A673 (cell line): Measurements from ENCODE around the gene OR6K3. TPM values are rescaled to one million over a fixed set of nuclear protein-coding genes. Genes with fewer than 3 reads are reported as not detected.

ENCODE experiments used
- BruUV-seq: library from RNA; stranded (reverse); fragments of 400-500 nt; replicated peaks from 2 replicates; lab custom pipeline; 2021; lab: Mats Ljungman, UMichigan
- CTCF ChIA-PET: fragments of 300-600 bp; sonication (Branson Sonifier 250); formaldehyde crosslinking; loops from one replicate; lab custom pipeline; 2022; ENCODE audit warnings: antibody characterized with exemption; lab: Charles Lee
- POLR2A ChIA-PET: fragments of 300-600 bp; sonication (Branson Sonifier 250); formaldehyde crosslinking; loops from one replicate; lab custom pipeline; 2022; ENCODE audit warnings: antibody characterized with exemption; ENCODE audit not compliant: low non-redundant PET; lab: Charles Lee
- DNase-seq: peaks from one replicate; pipeline ENCODE4 v3.0.0-alpha.2; 2015; ENCODE audit warnings: low spot score
- H3K27ac ChIP-seq: fragments of 200-600 bp; sonication (generic); 2 replicates; pipeline ENCODE4 v1.5.1; 2016; ENCODE audit warnings: mixed run types, low read depth, mild to moderate bottlenecking, mixed read lengths, antibody characterized with exemption, low read length; ENCODE audit not compliant: poor library complexity, severe bottlenecking
- H3K27me3 ChIP-seq: fragments of 200-600 bp; sonication (generic); replicated peaks from 2 replicates; pipeline ENCODE4 v1.6.1; 2017; ENCODE audit warnings: mixed run types, low read depth, mild to moderate bottlenecking, mixed read lengths, antibody characterized with exemption, low read length; ENCODE audit not compliant: insufficient read depth, poor library complexity
- H3K36me3 ChIP-seq: fragments of 200-600 bp; sonication (generic); 2 replicates; pipeline ENCODE4 v1.6.1; 2016; ENCODE audit warnings: mixed run types, mild to moderate bottlenecking, mixed read lengths, antibody characterized with exemption, low read length; ENCODE audit not compliant: insufficient read depth, poor library complexity, severe bottlenecking
- H3K4me1 ChIP-seq: fragments of 200-600 bp; sonication (generic); 2 replicates; pipeline ENCODE4 v1.6.1; 2017; ENCODE audit warnings: mixed run types, mild to moderate bottlenecking, mixed read lengths, antibody characterized with exemption, low read length; ENCODE audit not compliant: insufficient read depth, poor library complexity, severe bottlenecking
- H3K4me3 ChIP-seq: fragments of 200-600 bp; sonication (generic); 2 replicates; pipeline ENCODE4 v1.5.1; 2016; ENCODE audit warnings: low read depth, mixed run types, mild to moderate bottlenecking, mixed read lengths, low read length; ENCODE audit not compliant: poor library complexity, severe bottlenecking
- H3K9me3 ChIP-seq: fragments of 200-600 bp; sonication (generic); 2 replicates; pipeline ENCODE4 v1.6.1; 2016; ENCODE audit warnings: mixed run types, low read depth, mild to moderate bottlenecking, mixed read lengths, antibody characterized with exemption, low read length; ENCODE audit not compliant: poor library complexity, severe bottlenecking
- CTCF ChIP-seq: fragments of 300-800, 200-600 bp; sonication (generic); conservative IDR thresholded peaks from 2 replicates; pipeline ENCODE4 v1.5.1; 2017; ENCODE audit warnings: low read depth, mild to moderate bottlenecking, antibody characterized with exemption, low read length, moderate library complexity, mixed read lengths
- EZH2 ChIP-seq: fragments of 200-600 bp; sonication (generic); IDR thresholded peaks from 2 replicates; pipeline ENCODE4 v1.6.1; 2017; ENCODE audit warnings: borderline replicate concordance, low read depth, mild to moderate bottlenecking, mixed read lengths, antibody characterized with exemption, low read length; ENCODE audit not compliant: poor library complexity, severe bottlenecking
- intact Hi-C: fragments of 100-400 bp; cut with micrococcal nuclease; formaldehyde crosslinking; loops from one replicate; pipeline ENCODE4 v1.10.0; 2022; ENCODE audit not compliant: unreplicated experiment
- total RNA-seq: library from RNA; stranded (reverse); gene quantifications from 2 replicates; pipeline ENCODE4 v1.2.3, GENCODE V29; 2021

OR6K3 gene
- total RNA-seq, 1 experiment from 2014 or later = not detected

- no peaks in the 10 kb centered on the region for H3K4me1 ChIP-seq
- TF ChIP-seq CTCF (no peak), EZH2 (no peak)
- H3K27ac ChIP-seq = no peak overlapping the region
- intact Hi-C loops = no loop called here
- BruUV-seq = no TSS peak
- CTCF ChIA-PET = no interaction called here
- H3K36me3 ChIP-seq = no peaks in the 10 kb centered on the region
- POLR2A ChIA-PET = no interaction called here
- H3K9me3 ChIP-seq = no peaks in the 10 kb centered on the region
- no peak overlapping the region for H3K4me3 ChIP-seq
- DNase-seq = no peak
- peaks cover 7% of the 10 kb centered on the region for H3K27me3 ChIP-seq
Observed at GRCh38 chr1:158674302-158674701, 46.2 kb downstream of the OR6K3 start.

Other genes with a start within 250 kb of the OR6K3 start
- not detected in 2 replicates for gene OR10R2, start 248.5 kb downstream of the OR6K3 start, total RNA-seq
- gene OR6Y1, start 166.3 kb downstream of the OR6K3 start, total RNA-seq = not detected in 2 replicates
- gene OR6P1, start 150.1 kb downstream of the OR6K3 start, total RNA-seq = not detected in 2 replicates
- gene OR10X1, start 140.8 kb downstream of the OR6K3 start, total RNA-seq = not detected in 2 replicates
- not detected in 2 replicates for gene OR10Z1, start 115.5 kb downstream of the OR6K3 start, total RNA-seq
- not detected in 2 replicates for gene SPTA1, start 34.0 kb downstream of the OR6K3 start, total RNA-seq
- gene OR6K2, start 20.1 kb downstream of the OR6K3 start, total RNA-seq = not detected in 2 replicates
- gene OR6K6, start 34.0 kb upstream of the OR6K3 start, total RNA-seq = not detected in 2 replicates
- not detected in 2 replicates for gene OR6N1, start 51.5 kb upstream of the OR6K3 start, total RNA-seq
- gene OR6N2, start 60.5 kb upstream of the OR6K3 start, total RNA-seq = not detected in 2 replicates
- not detected in 2 replicates for gene MNDA, start 110.6 kb upstream of the OR6K3 start, total RNA-seq
- gene PYHIN1, start 210.8 kb upstream of the OR6K3 start, total RNA-seq = not detected in 2 replicates